H9 (cell line): ENCODE data around the gene LMF1. TPM values are rescaled to one million over a fixed set of nuclear protein-coding genes. Genes with fewer than 3 reads are reported as not detected.

Source experiments
- DNase-seq: peaks from one replicate; pipeline ENCODE4 v3.0.0-alpha.2; 2017
- H2AFZ ChIP-seq: one replicate; pipeline ENCODE4 v1.6.1; 2013; ENCODE audit warnings: mild to moderate bottlenecking, low read length, control low read depth, moderate library complexity
- H2AK5ac ChIP-seq: 2 replicates; pipeline ENCODE4 v1.6.1; 2013; ENCODE audit warnings: low read length, control low read depth, mixed read lengths; ENCODE audit not compliant: insufficient read length
- H2BK120ac ChIP-seq: one replicate; pipeline ENCODE4 v1.6.1; 2013; ENCODE audit warnings: low read depth, mild to moderate bottlenecking, low read length, control low read depth, inconsistent platforms; ENCODE audit not compliant: poor library complexity, severe bottlenecking
- H2BK12ac ChIP-seq: 2 replicates; pipeline ENCODE4 v1.6.1; 2013; ENCODE audit warnings: low read length, control low read depth, mixed read lengths, low read depth; ENCODE audit not compliant: insufficient read length
- H2BK15ac ChIP-seq: 2 replicates; pipeline ENCODE4 v1.6.1; 2013; ENCODE audit warnings: low read depth, low read length, control low read depth
- H2BK20ac ChIP-seq: one replicate; pipeline ENCODE4 v1.6.1; 2013; ENCODE audit warnings: low read depth, mild to moderate bottlenecking, low read length, control low read depth, inconsistent platforms; ENCODE audit not compliant: poor library complexity, severe bottlenecking
- H2BK5ac ChIP-seq: 2 replicates; pipeline ENCODE4 v1.6.1; 2013; ENCODE audit warnings: low read length, control low read depth, mixed read lengths; ENCODE audit not compliant: insufficient read length
- H3K14ac ChIP-seq: 2 replicates; pipeline ENCODE4 v1.6.1; 2013; ENCODE audit warnings: low read length, control low read depth; ENCODE audit not compliant: insufficient read depth
- H3K18ac ChIP-seq: 2 replicates; pipeline ENCODE4 v1.6.1; 2013; ENCODE audit warnings: low read depth, mild to moderate bottlenecking, mixed read lengths, low read length, control low read depth; ENCODE audit not compliant: insufficient read length
- H3K23ac ChIP-seq: 2 replicates; pipeline ENCODE4 v1.6.1; 2013; ENCODE audit warnings: low read length, control low read depth, mixed read lengths, low read depth; ENCODE audit not compliant: insufficient read length
- H3K23me2 ChIP-seq: 2 replicates; pipeline ENCODE4 v1.6.1; 2013; ENCODE audit warnings: low read depth, mild to moderate bottlenecking, mixed read lengths, low read length, control low read depth; ENCODE audit not compliant: insufficient read length, poor library complexity, severe bottlenecking
- H3K27ac ChIP-seq: 2 replicates; pipeline ENCODE4 v1.5.1; 2013; ENCODE audit warnings: low read length, control low read depth, mixed read lengths, low read depth; ENCODE audit not compliant: insufficient read length
- H3K27me3 ChIP-seq: 2 replicates; pipeline ENCODE4 v1.6.1; 2013; ENCODE audit warnings: low read length, control low read depth, inconsistent platforms; ENCODE audit not compliant: insufficient read depth
- H3K4ac ChIP-seq: 2 replicates; pipeline ENCODE4 v1.6.1; 2013; ENCODE audit warnings: low read depth, mild to moderate bottlenecking, control low read depth, inconsistent platforms, low read length, moderate library complexity
- H3K4me1 ChIP-seq: 2 replicates; pipeline ENCODE4 v1.6.1; 2013; ENCODE audit warnings: low read length, control low read depth, inconsistent platforms; ENCODE audit not compliant: insufficient read depth
- H3K4me2 ChIP-seq: 2 replicates; pipeline ENCODE4 v1.6.1; 2013; ENCODE audit warnings: low read length, control low read depth, mixed read lengths; ENCODE audit not compliant: insufficient read length, insufficient read depth
- H3K56ac ChIP-seq: 2 replicates; pipeline ENCODE4 v1.6.1; 2013; ENCODE audit warnings: low read depth, mild to moderate bottlenecking, mixed read lengths, low read length, control low read depth; ENCODE audit not compliant: insufficient read length
- H3K79me1 ChIP-seq: 2 replicates; pipeline ENCODE4 v1.6.1; 2013; ENCODE audit warnings: low read depth, mild to moderate bottlenecking, moderate library complexity, low read length, control low read depth, inconsistent platforms; ENCODE audit not compliant: insufficient read depth, poor library complexity, severe bottlenecking
- H3K79me2 ChIP-seq: 2 replicates; pipeline ENCODE4 v1.6.1; 2013; ENCODE audit warnings: low read length, control low read depth, inconsistent platforms; ENCODE audit not compliant: insufficient read depth
- H3K9ac ChIP-seq: 2 replicates; pipeline ENCODE4 v1.6.1; 2013; ENCODE audit warnings: low read length, control low read depth, mixed read lengths; ENCODE audit not compliant: insufficient read length; ENCODE audit errors: extremely low read depth
- H3K9me3 ChIP-seq: one replicate; pipeline ENCODE4 v1.6.1; 2013; ENCODE audit warnings: low read depth, low read length, inconsistent platforms; ENCODE audit not compliant: control insufficient read depth
- H3T11ph ChIP-seq: one replicate; pipeline ENCODE4 v1.6.1; 2013; ENCODE audit warnings: mild to moderate bottlenecking, low read length, control low read depth, inconsistent platforms
- H4K20me1 ChIP-seq: one replicate; pipeline ENCODE4 v1.6.1; 2013; ENCODE audit not compliant: control insufficient read depth, insufficient read length, insufficient read depth
- H4K5ac ChIP-seq: 2 replicates; pipeline ENCODE4 v1.6.1; 2013; ENCODE audit warnings: low read depth, mild to moderate bottlenecking, mixed read lengths, low read length, control low read depth; ENCODE audit not compliant: insufficient read length
- H4K8ac ChIP-seq: replicated peaks from 2 replicates; pipeline ENCODE4 v1.6.1; 2013; ENCODE audit warnings: low read length, control low read depth, mixed read lengths, low read depth; ENCODE audit not compliant: insufficient read length
- H4K91ac ChIP-seq: 2 replicates; pipeline ENCODE4 v1.6.1; 2013; ENCODE audit warnings: low read depth, mild to moderate bottlenecking, moderate library complexity, mixed read lengths, low read length, control low read depth; ENCODE audit not compliant: insufficient read length
- H3K27ac Mint-ChIP-seq, 3 experiments: 2 replicates in 2 of 3; 3 replicates in 1 of 3; pipeline ENCODE4 v1.8.0; 2020 to 2021; ENCODE audit warnings: mixed read lengths in 3 of 3, mild to moderate bottlenecking in 1 of 3, moderate library complexity in 1 of 3
- H3K27me3 Mint-ChIP-seq: 2 replicates; pipeline ENCODE4 v1.8.0; 2021; ENCODE audit warnings: low read depth, mild to moderate bottlenecking, moderate library complexity, mixed read lengths
- H3K36me3 Mint-ChIP-seq, 3 experiments: 2 replicates in 2 of 3; 3 replicates in 1 of 3; pipeline ENCODE4 v1.8.0; 2020 to 2021; ENCODE audit warnings: low read depth in 3 of 3, mixed read lengths in 3 of 3; ENCODE audit not compliant: insufficient read depth in 1 of 3
- H3K4me1 Mint-ChIP-seq, 2 experiments: 2 replicates each; pipeline ENCODE4 v1.8.0; 2020; ENCODE audit warnings: mixed read lengths in 2 of 2
- H3K4me3 Mint-ChIP-seq, 2 experiments: 2 replicates in 1 of 2; 3 replicates in 1 of 2; pipeline ENCODE4 v1.8.0; 2020 to 2021; ENCODE audit warnings: mild to moderate bottlenecking in 2 of 2, mixed read lengths in 2 of 2, moderate library complexity in 1 of 2
- H3K9me3 Mint-ChIP-seq, 2 experiments: 2 replicates in 1 of 2; 3 replicates in 1 of 2; pipeline ENCODE4 v1.8.0; 2020; ENCODE audit warnings: mild to moderate bottlenecking in 2 of 2, mixed read lengths in 2 of 2, moderate library complexity in 1 of 2
- WGBS: extraction: QIAGEN DNeasy Blood & Tissue Kit; methylation state at CpG from one replicate; pipeline ENCODE4 v1.1.7; 2013; ENCODE audit warnings: missing lambda C conversion rate, low lambda C conversion rate, mixed read lengths; ENCODE audit not compliant: insufficient read length; ENCODE audit errors: extremely low coverage; 5-methylcytosine and 5-hydroxymethylcytosine counted together
- total RNA-seq: library from RNA; stranded (reverse); gene quantifications from 2 replicates; pipeline ENCODE4 v1.2.1, GENCODE V29; 2021
- TF ChIP-seq, protein P1 (sequence below): fragments of 200-600 bp; sonication (generic); conservative IDR thresholded peaks from 3 replicates; pipeline ENCODE4 v1.8.0; 2021; ENCODE audit warnings: antibody characterized with exemption, mild to moderate bottlenecking

LMF1 gene
- total RNA-seq, 1 experiment from 2014 or later = 7.1 TPM

DNA sequence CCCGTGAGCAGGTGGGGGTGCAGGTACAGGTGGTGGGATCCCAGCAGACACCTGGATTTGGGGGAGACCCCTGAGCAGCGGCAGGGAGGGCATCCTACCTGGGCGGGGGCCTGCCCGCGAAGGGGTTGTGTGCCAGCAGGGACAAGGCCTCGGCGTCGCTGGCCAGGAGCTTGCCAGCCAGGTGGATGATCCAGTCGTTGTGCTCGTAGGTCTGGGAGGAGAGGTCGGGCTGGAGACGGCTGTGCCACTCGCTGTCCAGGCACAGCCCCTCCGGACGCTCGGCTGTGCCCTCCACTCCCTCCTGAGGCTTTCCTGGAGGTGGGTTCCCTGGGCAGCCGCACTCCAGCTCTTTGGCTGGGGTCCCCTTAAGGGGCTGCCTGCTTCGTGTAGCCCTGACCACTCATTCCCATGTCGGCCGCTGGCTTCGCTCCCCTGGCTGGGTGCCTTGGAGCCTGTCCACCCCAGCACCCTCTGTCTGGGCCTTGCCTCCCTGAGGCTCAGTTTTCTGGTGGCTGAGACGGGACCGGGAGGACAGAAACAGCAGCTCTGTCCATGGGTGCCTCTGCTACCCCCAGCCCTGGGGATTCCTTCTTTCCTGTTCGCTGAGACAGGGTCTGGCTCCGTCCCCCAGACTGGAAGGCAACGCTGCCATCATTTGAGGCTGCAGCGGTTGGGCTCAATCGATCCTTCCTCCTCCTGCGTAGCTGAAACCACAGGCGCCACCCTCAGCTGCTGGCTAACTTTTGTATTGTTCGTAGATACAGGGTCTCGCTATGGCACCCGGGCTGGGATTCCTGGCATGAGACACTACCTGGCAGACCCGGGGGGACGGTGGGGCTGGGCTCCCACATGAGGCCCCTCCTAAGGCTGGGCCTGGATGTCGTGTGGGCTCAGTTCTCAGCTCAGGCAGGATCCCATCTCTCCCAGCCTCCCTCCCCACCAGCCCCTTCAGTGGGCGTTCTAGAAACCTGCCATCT, 101.7 kb downstream of the LMF1 start:
- H3K9me3 ChIP-seq = no peaks in the 10 kb centered on the region
- WGBS = no CpG with 5 or more reads among the region's 37 CpGs

More for the DNA sequence above, 101.7 kb downstream of the LMF1 start:
- H3K9me3 Mint-ChIP-seq = peaks cover 0 to 4% of the 10 kb centered on the region in 2 experiments; a peak in 1 of 5 replicates
- H3K4me3 Mint-ChIP-seq = no peak overlapping the region
- no peak for DNase-seq
- H4K8ac ChIP-seq = no peak overlapping the region
- no peak overlapping the region for H3K14ac ChIP-seq
- no peaks in the 10 kb centered on the region for H4K20me1 ChIP-seq
- no peak overlapping the region for H3K27ac ChIP-seq
- no peaks in the 10 kb centered on the region for H3K4me1 ChIP-seq
- H2AK5ac ChIP-seq = no peak overlapping the region
- no peaks in the 10 kb centered on the region for H3K4me1 Mint-ChIP-seq
- no peaks in the 10 kb centered on the region for H3K79me1 ChIP-seq
- H3K27ac Mint-ChIP-seq = no peak overlapping the region; a peak in 1 of 7 replicates
- no peaks in the 10 kb centered on the region; the same call in 1 of the 2 replicates for H3K27me3 Mint-ChIP-seq
- H2AFZ ChIP-seq = no peak overlapping the region
- no peak overlapping the region for H3K18ac ChIP-seq
- H3K79me2 ChIP-seq = no peaks in the 10 kb centered on the region
- H2BK20ac ChIP-seq = no peak overlapping the region
- no peak overlapping the region for H3K4me2 ChIP-seq
- H2BK12ac ChIP-seq = no peak overlapping the region
- no peak overlapping the region for H4K5ac ChIP-seq
- no peaks in the 10 kb centered on the region for H3K23me2 ChIP-seq
- H3K36me3 Mint-ChIP-seq = 0 out of 7 replicates have a peak, but pooled peaks cover 0 to 3% (median 0%) of the 10 kb centered on the region in 3 experiments
- no peak overlapping the region for H2BK120ac ChIP-seq
- H4K91ac ChIP-seq = no peak overlapping the region
- H3T11ph ChIP-seq = no peak overlapping the region
- H2BK15ac ChIP-seq = no peak overlapping the region
- H3K56ac ChIP-seq = no peak overlapping the region
- H3K9ac ChIP-seq = no peak overlapping the region
- H3K4ac ChIP-seq = no peak overlapping the region
- TF ChIP-seq, protein P1, sequence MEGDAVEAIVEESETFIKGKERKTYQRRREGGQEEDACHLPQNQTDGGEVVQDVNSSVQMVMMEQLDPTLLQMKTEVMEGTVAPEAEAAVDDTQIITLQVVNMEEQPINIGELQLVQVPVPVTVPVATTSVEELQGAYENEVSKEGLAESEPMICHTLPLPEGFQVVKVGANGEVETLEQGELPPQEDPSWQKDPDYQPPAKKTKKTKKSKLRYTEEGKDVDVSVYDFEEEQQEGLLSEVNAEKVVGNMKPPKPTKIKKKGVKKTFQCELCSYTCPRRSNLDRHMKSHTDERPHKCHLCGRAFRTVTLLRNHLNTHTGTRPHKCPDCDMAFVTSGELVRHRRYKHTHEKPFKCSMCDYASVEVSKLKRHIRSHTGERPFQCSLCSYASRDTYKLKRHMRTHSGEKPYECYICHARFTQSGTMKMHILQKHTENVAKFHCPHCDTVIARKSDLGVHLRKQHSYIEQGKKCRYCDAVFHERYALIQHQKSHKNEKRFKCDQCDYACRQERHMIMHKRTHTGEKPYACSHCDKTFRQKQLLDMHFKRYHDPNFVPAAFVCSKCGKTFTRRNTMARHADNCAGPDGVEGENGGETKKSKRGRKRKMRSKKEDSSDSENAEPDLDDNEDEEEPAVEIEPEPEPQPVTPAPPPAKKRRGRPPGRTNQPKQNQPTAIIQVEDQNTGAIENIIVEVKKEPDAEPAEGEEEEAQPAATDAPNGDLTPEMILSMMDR = no peak
- no peak overlapping the region for H3K23ac ChIP-seq
- H2BK5ac ChIP-seq = no peak overlapping the region
- no peaks in the 10 kb centered on the region for H3K27me3 ChIP-seq
